Measurements from ENCODE around the gene ZMYM2. TPM values are rescaled to one million over a fixed set of nuclear protein-coding genes. Genes with fewer than 3 reads are reported as not detected.
A peak's percentile ranks its signal among the peaks of the same experiment; 100 is the strongest.

Gene ZMYM2
- polyA plus RNA-seq, 3 donors: 6.7 to 32.6 (median 8.5) TPM

- WGBS (ENCODE audit: insufficient coverage): no CpG with 5 or more reads among the region's 4 CpGs
- DNase-seq: peak in 1 of 3 donors; percentile 3
- Mint-ChIP-seq H3K4me1 (peaks cover 15% of the 10 kb centered on the region), H3K27me3 (ENCODE audit: low read depth in 3 of 3) (peaks cover 0 to 2% (median 0%) of the 10 kb centered on the region in 3 donors), H3K4me3 (no peak overlapping the region), H3K36me3 (no peaks in the 10 kb centered on the region), H3K27ac (no peak overlapping the region), H3K9me3 (no peaks in the 10 kb centered on the region)
- Histone ChIP-seq H2AFZ (ENCODE audit: insufficient read depth, low read depth, low read length, poor library complexity, severe bottlenecking) (no peak overlapping the region), H3K79me2 (ENCODE audit: insufficient read depth, low read length) (peaks cover 19% of the 10 kb centered on the region), H3K27ac (ENCODE audit: low read depth in 1 of 2, low read length in 2 of 2) (no peak overlapping the region), H3K4me3 (replicated peaks in 1 of 3; ENCODE audit: low read depth in 2 of 3, low read length in 3 of 3) (no peak overlapping the region), H3K4me1 (ENCODE audit: control insufficient read depth in 1 of 2, insufficient read depth in 2 of 2, low read length in 2 of 2) (peaks cover 20 to 30% of the 10 kb centered on the region in 2 donors), H4K20me1 (ENCODE audit: insufficient read depth, low read length) (peaks cover 15% of the 10 kb centered on the region), H3K9me3 (replicated peaks in 1 of 2; ENCODE audit: control insufficient read depth in 1 of 2, insufficient read depth in 1 of 2, low read length in 2 of 2) (no peaks in the 10 kb centered on the region), H3K36me3 (replicated peaks in 1 of 2; ENCODE audit: control insufficient read depth in 1 of 2, insufficient read depth in 2 of 2, low read length in 2 of 2) (peaks cover 0 to 3% of the 10 kb centered on the region in 2 donors), H3K27me3 (ENCODE audit: control insufficient read depth in 2 of 2, insufficient read depth in 2 of 2, low read length in 2 of 2) (no peaks in the 10 kb centered on the region), H3K4me2 (replicated peaks; ENCODE audit: extremely low read depth, low read length, poor library complexity, severe bottlenecking) (no peak overlapping the region), H3K9ac (ENCODE audit: insufficient read depth, low read length, poor library complexity, severe bottlenecking) (no peak overlapping the region)
- intact Hi-C loops (cut with micrococcal nuclease): loop anchor here (5.0 kb wide), 2 partner anchors 94 to 174 kb away; partner anchors contain the start of genes PSPC1 (in 1 of the 2) and ZMYM5 (in 1 of the 2)
- TF ChIP-seq CTCF (IDR thresholded peaks at IDR 0.05): no peak
Observed at GRCh38 chr13:19955873-19956559, 2.5 kb upstream of the ZMYM2 start.

GRCh38 chr13:19957320-19958154 is 990 bp upstream of the ZMYM2 start:
- Histone ChIP-seq H3K27ac (ENCODE audit: low read depth in 1 of 2, low read length in 2 of 2) (peak overlapping the region; percentile 83 to 86), H2AFZ (ENCODE audit: insufficient read depth, low read depth, low read length, poor library complexity, severe bottlenecking) (peak overlapping the region; percentile 98), H3K4me3 (replicated peaks in 1 of 3; ENCODE audit: low read depth in 2 of 3, low read length in 3 of 3) (peak overlapping the region; percentile 70 to 99 (median 88)), H3K4me2 (replicated peaks; ENCODE audit: extremely low read depth, low read length, poor library complexity, severe bottlenecking) (peak overlapping the region; percentile 100), H3K27me3 (ENCODE audit: control insufficient read depth in 2 of 2, insufficient read depth in 2 of 2, low read length in 2 of 2) (no peaks in the 10 kb centered on the region), H3K79me2 (ENCODE audit: insufficient read depth, low read length) (peaks cover 29% of the 10 kb centered on the region), H4K20me1 (ENCODE audit: insufficient read depth, low read length) (peaks cover 27% of the 10 kb centered on the region), H3K36me3 (replicated peaks in 1 of 2; ENCODE audit: control insufficient read depth in 1 of 2, insufficient read depth in 2 of 2, low read length in 2 of 2) (peaks cover 0 to 3% of the 10 kb centered on the region in 2 donors), H3K4me1 (ENCODE audit: control insufficient read depth in 1 of 2, insufficient read depth in 2 of 2, low read length in 2 of 2) (peaks cover 29 to 43% of the 10 kb centered on the region in 2 donors), H3K9me3 (replicated peaks in 1 of 2; ENCODE audit: control insufficient read depth in 1 of 2, insufficient read depth in 1 of 2, low read length in 2 of 2) (no peaks in the 10 kb centered on the region), H3K9ac (ENCODE audit: insufficient read depth, low read length, poor library complexity, severe bottlenecking) (peak overlapping the region; percentile 79)
- under 1% methylated on average over 63 of the region's 65 CpGs for WGBS (ENCODE audit: insufficient coverage)
- peak; percentile 95 for TF ChIP-seq CTCF (IDR thresholded peaks at IDR 0.05)
- peak; percentile 56 to 78 (median 74) for DNase-seq
- Mint-ChIP-seq H3K36me3 (peaks cover 0 to under 1% of the 10 kb centered on the region in 2 donors), H3K4me1 (peaks cover 25% of the 10 kb centered on the region), H3K27me3 (ENCODE audit: low read depth in 3 of 3) (no peaks in the 10 kb centered on the region), H3K9me3 (no peaks in the 10 kb centered on the region), H3K4me3 (peak overlapping the region; percentile 81 to 85), H3K27ac (peak overlapping the region; percentile 64 to 92 (median 86))
- intact Hi-C loops (cut with micrococcal nuclease): loop anchor here (2.0 to 5.0 kb wide), 3 partner anchors 95 to 175 kb away; partner anchors contain the start of genes ZMYM5 (in 2 of the 2) and PSPC1 (in 1 of the 2)
